Astrocyte (in vitro differentiated cells and primary cell): ENCODE measurements around the gene MACROH2A1. TPM values are rescaled to one million over a fixed set of nuclear protein-coding genes. Genes with fewer than 3 reads are reported as not detected.

Experiments used
- DNase-seq: peaks from one replicate; pipeline ENCODE4 v3.0.0-alpha.2; 2010; ENCODE audit warnings: low read depth
- FAIRE-seq: peaks from 2 replicates; lab custom pipeline; 2011; peaks lifted over from hg19 to GRCh38; lab: Jason Lieb, UNC
- H2AFZ ChIP-seq: 2 replicates; pipeline ENCODE4 v1.6.0; 2012; ENCODE audit warnings: low read depth, low read length, inconsistent platforms
- H3K27ac ChIP-seq: 2 replicates; pipeline ENCODE4 v1.5.1; 2011; ENCODE audit warnings: low read depth, low read length, inconsistent platforms
- H3K27me3 ChIP-seq: 2 replicates; pipeline ENCODE4 v1.6.0; 2011; ENCODE audit warnings: low read length, inconsistent platforms; ENCODE audit not compliant: insufficient read depth
- H3K36me3 ChIP-seq: 2 replicates; pipeline ENCODE4 v1.5.1; 2011; ENCODE audit warnings: low read length, inconsistent platforms; ENCODE audit not compliant: insufficient read depth
- H3K4me1 ChIP-seq: 2 replicates; pipeline ENCODE4 v1.5.1; 2011; ENCODE audit warnings: low read length, inconsistent platforms; ENCODE audit not compliant: insufficient read depth
- H3K4me2 ChIP-seq: 2 replicates; pipeline ENCODE4 v1.6.0; 2012; ENCODE audit warnings: low read length, inconsistent platforms
- H3K4me3 ChIP-seq: 2 replicates; pipeline ENCODE4 v1.5.1; 2011; ENCODE audit warnings: low read depth, mild to moderate bottlenecking, low read length, inconsistent platforms; ENCODE audit not compliant: insufficient read depth
- H3K79me2 ChIP-seq: 2 replicates; pipeline ENCODE4 v1.6.0; 2012; ENCODE audit warnings: mild to moderate bottlenecking, low read length, inconsistent platforms; ENCODE audit not compliant: insufficient read depth
- H3K9ac ChIP-seq: 2 replicates; pipeline ENCODE4 v1.6.0; 2012; ENCODE audit warnings: mild to moderate bottlenecking, low read length, inconsistent platforms
- H3K9me3 ChIP-seq: 2 replicates; pipeline ENCODE4 v1.5.1; 2012; ENCODE audit warnings: low read depth, mild to moderate bottlenecking, low read length, inconsistent platforms; ENCODE audit not compliant: insufficient read depth
- H4K20me1 ChIP-seq: 2 replicates; pipeline ENCODE4 v1.6.0; 2012; ENCODE audit warnings: low read length, inconsistent platforms; ENCODE audit not compliant: insufficient read depth
- H3K27ac Mint-ChIP-seq: one replicate; pipeline ENCODE4 v1.8.0; 2021; ENCODE audit warnings: mild to moderate bottlenecking, mixed read lengths; ENCODE audit not compliant: unreplicated experiment
- H3K27me3 Mint-ChIP-seq: one replicate; pipeline ENCODE4 v1.8.0; 2021; ENCODE audit warnings: low read depth, mixed read lengths; ENCODE audit not compliant: unreplicated experiment
- H3K36me3 Mint-ChIP-seq: one replicate; pipeline ENCODE4 v1.8.0; 2021; ENCODE audit warnings: low read depth, mixed read lengths; ENCODE audit not compliant: unreplicated experiment
- H3K4me1 Mint-ChIP-seq: one replicate; pipeline ENCODE4 v1.8.0; 2021; ENCODE audit warnings: low read depth, mixed read lengths; ENCODE audit not compliant: unreplicated experiment
- H3K4me3 Mint-ChIP-seq: one replicate; pipeline ENCODE4 v1.8.0; 2021; ENCODE audit warnings: mild to moderate bottlenecking, moderate library complexity, mixed read lengths; ENCODE audit not compliant: unreplicated experiment
- H3K9me3 Mint-ChIP-seq: one replicate; pipeline ENCODE4 v1.8.0; 2021; ENCODE audit warnings: mild to moderate bottlenecking, mixed read lengths; ENCODE audit not compliant: unreplicated experiment
- CTCF ChIP-seq: IDR thresholded peaks from 2 replicates; pipeline ENCODE4 v1.5.1; 2011; ENCODE audit warnings: low read depth, mild to moderate bottlenecking, inconsistent platforms, low read length, moderate library complexity; ENCODE audit not compliant: insufficient read depth
- EZH2 ChIP-seq: IDR thresholded peaks from 2 replicates; pipeline ENCODE4 v1.6.1; 2012; ENCODE audit warnings: mild to moderate bottlenecking, low read length, inconsistent platforms; ENCODE audit not compliant: insufficient read depth
- total RNA-seq: library from RNA; stranded (reverse); gene quantifications from 2 replicates; pipeline ENCODE4 v1.2.1, GENCODE V29; 2021

MACROH2A1 gene
- total RNA-seq, 1 donor from 2014 or later, result 143 TPM

- Histone ChIP-seq H4K20me1 (peaks cover 77% of the 10 kb centered on the region), H3K27me3 (no peaks in the 10 kb centered on the region), H3K4me1 (peaks cover 67% of the 10 kb centered on the region), H2AFZ (no peak overlapping the region), H3K79me2 (peaks cover 91% of the 10 kb centered on the region), H3K36me3 (no peaks in the 10 kb centered on the region), H3K4me3 (no peak overlapping the region), H3K9ac (no peak overlapping the region), H3K9me3 (no peaks in the 10 kb centered on the region), H3K4me2 (no peak overlapping the region), H3K27ac (no peak overlapping the region)
- DNase-seq (no peak), FAIRE-seq (no peak)
- Mint-ChIP-seq H3K9me3 (no peaks in the 10 kb centered on the region), H3K4me1 (peaks cover 66% of the 10 kb centered on the region), H3K27me3 (peaks cover 2% of the 10 kb centered on the region), H3K36me3 (peaks cover 10% of the 10 kb centered on the region), H3K27ac (no peak overlapping the region), H3K4me3 (no peak overlapping the region)
- TF ChIP-seq CTCF (no peak), EZH2 (no peak)
Observed at GRCh38 chr5:135395451-135395850, 3.6 kb downstream of the MACROH2A1 start.

GRCh38 chr5:135394095-135394494 is 4.9 kb downstream of the MACROH2A1 start:
- Histone ChIP-seq H3K4me2 (peak overlapping the region; percentile 55), H3K79me2 (peaks cover 99% of the 10 kb centered on the region), H2AFZ (no peak overlapping the region), H3K9me3 (no peaks in the 10 kb centered on the region), H4K20me1 (peaks cover 89% of the 10 kb centered on the region), H3K36me3 (no peaks in the 10 kb centered on the region), H3K9ac (peak overlapping the region; percentile 18), H3K4me3 (no peak overlapping the region), H3K27ac (peak overlapping the region; percentile 9), H3K4me1 (peaks cover 64% of the 10 kb centered on the region), H3K27me3 (no peaks in the 10 kb centered on the region)
- Mint-ChIP-seq H3K27me3 (no peaks in the 10 kb centered on the region), H3K36me3 (peaks cover 13% of the 10 kb centered on the region), H3K4me1 (peaks cover 67% of the 10 kb centered on the region), H3K9me3 (no peaks in the 10 kb centered on the region), H3K4me3 (no peak overlapping the region), H3K27ac (no peak overlapping the region)
- no peak for FAIRE-seq
- DNase-seq, result no peak
- TF ChIP-seq CTCF, result no peak
- no peak for TF ChIP-seq EZH2

GRCh38 chr5:135393691-135394090 is 5.3 kb downstream of the MACROH2A1 start:
- Histone ChIP-seq H3K4me1 (peaks cover 64% of the 10 kb centered on the region), H3K27ac (peak overlapping the region; percentile 9), H3K79me2 (peaks cover 99% of the 10 kb centered on the region), H3K36me3 (peaks cover under 1% of the 10 kb centered on the region), H3K9me3 (no peaks in the 10 kb centered on the region), H3K27me3 (no peaks in the 10 kb centered on the region), H3K9ac (peak overlapping the region; percentile 18), H4K20me1 (peaks cover 89% of the 10 kb centered on the region), H2AFZ (no peak overlapping the region), H3K4me2 (peak overlapping the region; percentile 66), H3K4me3 (no peak overlapping the region)
- FAIRE-seq (no peak), DNase-seq (peak; percentile 57)
- Mint-ChIP-seq H3K36me3 (peaks cover 13% of the 10 kb centered on the region), H3K4me1 (peaks cover 67% of the 10 kb centered on the region), H3K27ac (no peak overlapping the region), H3K4me3 (no peak overlapping the region), H3K9me3 (no peaks in the 10 kb centered on the region), H3K27me3 (no peaks in the 10 kb centered on the region)
- TF ChIP-seq EZH2 (no peak), CTCF (no peak)
